A673 (cell line): Measurements from ENCODE around the gene ZNF205. TPM values are rescaled to one million over a fixed set of nuclear protein-coding genes. Genes with fewer than 3 reads are reported as not detected.

Source experiments
- BruUV-seq: library from RNA; stranded (reverse); fragments of 400-500 nt; replicated peaks from 2 replicates; lab custom pipeline; 2021; lab: Mats Ljungman, UMichigan
- CTCF ChIA-PET: fragments of 300-600 bp; sonication (Branson Sonifier 250); formaldehyde crosslinking; loops from one replicate; lab custom pipeline; 2022; ENCODE audit warnings: antibody characterized with exemption; lab: Charles Lee
- POLR2A ChIA-PET: fragments of 300-600 bp; sonication (Branson Sonifier 250); formaldehyde crosslinking; loops from one replicate; lab custom pipeline; 2022; ENCODE audit warnings: antibody characterized with exemption; ENCODE audit not compliant: low non-redundant PET; lab: Charles Lee
- DNase-seq: peaks from one replicate; pipeline ENCODE4 v3.0.0-alpha.2; 2015; ENCODE audit warnings: low spot score
- H3K27ac ChIP-seq: fragments of 200-600 bp; sonication (generic); 2 replicates; pipeline ENCODE4 v1.5.1; 2016; ENCODE audit warnings: mixed run types, low read depth, mild to moderate bottlenecking, mixed read lengths, antibody characterized with exemption, low read length; ENCODE audit not compliant: poor library complexity, severe bottlenecking
- H3K27me3 ChIP-seq: fragments of 200-600 bp; sonication (generic); replicated peaks from 2 replicates; pipeline ENCODE4 v1.6.1; 2017; ENCODE audit warnings: mixed run types, low read depth, mild to moderate bottlenecking, mixed read lengths, antibody characterized with exemption, low read length; ENCODE audit not compliant: insufficient read depth, poor library complexity
- H3K36me3 ChIP-seq: fragments of 200-600 bp; sonication (generic); 2 replicates; pipeline ENCODE4 v1.6.1; 2016; ENCODE audit warnings: mixed run types, mild to moderate bottlenecking, mixed read lengths, antibody characterized with exemption, low read length; ENCODE audit not compliant: insufficient read depth, poor library complexity, severe bottlenecking
- H3K4me1 ChIP-seq: fragments of 200-600 bp; sonication (generic); 2 replicates; pipeline ENCODE4 v1.6.1; 2017; ENCODE audit warnings: mixed run types, mild to moderate bottlenecking, mixed read lengths, antibody characterized with exemption, low read length; ENCODE audit not compliant: insufficient read depth, poor library complexity, severe bottlenecking
- H3K4me3 ChIP-seq: fragments of 200-600 bp; sonication (generic); 2 replicates; pipeline ENCODE4 v1.5.1; 2016; ENCODE audit warnings: low read depth, mixed run types, mild to moderate bottlenecking, mixed read lengths, low read length; ENCODE audit not compliant: poor library complexity, severe bottlenecking
- H3K9me3 ChIP-seq: fragments of 200-600 bp; sonication (generic); 2 replicates; pipeline ENCODE4 v1.6.1; 2016; ENCODE audit warnings: mixed run types, low read depth, mild to moderate bottlenecking, mixed read lengths, antibody characterized with exemption, low read length; ENCODE audit not compliant: poor library complexity, severe bottlenecking
- CTCF ChIP-seq: fragments of 300-800, 200-600 bp; sonication (generic); conservative IDR thresholded peaks from 2 replicates; pipeline ENCODE4 v1.5.1; 2017; ENCODE audit warnings: low read depth, mild to moderate bottlenecking, antibody characterized with exemption, low read length, moderate library complexity, mixed read lengths
- EZH2 ChIP-seq: fragments of 200-600 bp; sonication (generic); IDR thresholded peaks from 2 replicates; pipeline ENCODE4 v1.6.1; 2017; ENCODE audit warnings: borderline replicate concordance, low read depth, mild to moderate bottlenecking, mixed read lengths, antibody characterized with exemption, low read length; ENCODE audit not compliant: poor library complexity, severe bottlenecking
- intact Hi-C: fragments of 100-400 bp; cut with micrococcal nuclease; formaldehyde crosslinking; loops from one replicate; pipeline ENCODE4 v1.10.0; 2022; ENCODE audit not compliant: unreplicated experiment
- total RNA-seq: library from RNA; stranded (reverse); gene quantifications from 2 replicates; pipeline ENCODE4 v1.2.3, GENCODE V29; 2021

ZNF205 gene
- total RNA-seq, 1 experiment from 2014 or later, result 19.0 TPM

DNA sequence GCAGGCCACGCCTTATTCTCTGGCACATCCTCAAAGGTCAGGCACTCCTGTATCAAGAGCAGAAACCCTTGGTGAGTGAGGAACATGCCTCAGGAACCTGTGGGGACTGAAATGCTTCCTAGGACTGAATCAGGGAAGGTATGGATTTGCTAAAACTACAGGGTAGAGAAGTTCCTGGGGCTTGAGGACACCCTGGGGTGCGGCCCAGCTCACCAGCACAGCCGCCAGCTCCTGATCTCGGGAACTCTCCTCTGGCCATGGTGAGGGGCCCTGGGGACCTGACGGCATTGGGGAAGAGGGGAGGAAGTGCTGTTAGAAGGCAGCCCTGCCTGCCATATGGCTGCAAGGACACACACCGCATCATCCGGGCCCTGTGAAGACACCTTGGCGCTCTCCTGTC, 20.8 kb upstream of the ZNF205 start:
- intact Hi-C loops, result no loop called here
- CTCF ChIA-PET, result no interaction called here

DNA sequence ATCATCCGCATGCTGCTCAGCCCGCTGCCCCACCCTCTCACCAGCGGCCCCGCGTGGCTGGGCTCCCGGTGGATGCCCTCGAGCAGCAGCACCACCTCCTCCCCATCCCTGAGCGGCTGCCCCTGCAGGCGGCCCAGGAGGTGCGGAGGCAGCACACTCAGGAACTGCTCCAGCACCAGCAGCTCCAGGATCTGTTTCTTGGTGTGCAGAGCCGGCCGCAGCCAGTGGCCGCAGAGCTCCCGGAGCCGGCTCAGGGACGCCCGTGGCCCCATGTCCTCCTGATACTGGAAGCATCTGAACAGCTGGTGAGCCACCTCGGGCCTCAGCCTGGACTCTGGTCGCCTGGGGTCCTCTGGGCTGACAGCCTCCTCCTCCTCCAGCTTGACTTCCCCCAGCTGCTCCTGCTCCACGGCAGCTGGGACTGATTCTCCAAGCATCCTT, 19.9 kb upstream of the ZNF205 start:
- H3K27me3 ChIP-seq, result no peaks in the 10 kb centered on the region
- H3K27ac ChIP-seq, result no peak overlapping the region
- H3K4me1 ChIP-seq, result no peaks in the 10 kb centered on the region
- DNase-seq, result no peak
- H3K4me3 ChIP-seq, result no peak overlapping the region
- H3K36me3 ChIP-seq, result no peaks in the 10 kb centered on the region
- ChIA-PET POLR2A (no interaction called here), CTCF (interaction anchor here (0.7 kb wide), 1 partner anchor 37 kb away, joined by 4 read pairs; no protein-coding TSS in a partner anchor)
- TF ChIP-seq CTCF (no peak), EZH2 (no peak)
- intact Hi-C loops, result no loop called here
- no TSS peak for BruUV-seq
- no peaks in the 10 kb centered on the region for H3K9me3 ChIP-seq

More for the DNA sequence above, 20.8 kb upstream of the ZNF205 start:
- POLR2A ChIA-PET, result no interaction called here
- H3K27me3 ChIP-seq, result no peaks in the 10 kb centered on the region
- BruUV-seq, result no TSS peak
- H3K4me3 ChIP-seq, result no peak overlapping the region
- no peak for DNase-seq
- no peaks in the 10 kb centered on the region for H3K9me3 ChIP-seq
- TF ChIP-seq CTCF (no peak), EZH2 (no peak)
- no peaks in the 10 kb centered on the region for H3K36me3 ChIP-seq
- H3K27ac ChIP-seq, result no peak overlapping the region
- no peaks in the 10 kb centered on the region for H3K4me1 ChIP-seq

GRCh38 chr16:3094289-3095027, 17.9 kb upstream of the ZNF205 start:
- Histone ChIP-seq H3K9me3 (no peaks in the 10 kb centered on the region), H3K4me1 (no peaks in the 10 kb centered on the region), H3K36me3 (no peaks in the 10 kb centered on the region), H3K27ac (no peak overlapping the region), H3K27me3 (no peaks in the 10 kb centered on the region), H3K4me3 (no peak overlapping the region)
- TF ChIP-seq EZH2 (no peak), CTCF (peak; percentile 81)
- intact Hi-C loops, result no loop called here
- ChIA-PET POLR2A (no interaction called here), CTCF (no interaction called here)
- no TSS peak for BruUV-seq
- peak; percentile 74 for DNase-seq
